ENCODE measurements around the gene GNB1L.

GRCh38 chr22:19757140-19757984 lies 97.3 kb downstream of the GNB1L start:
- no peak for TF ChIP-seq EZH2 (IDR thresholded peaks at IDR 0.05; ENCODE audit: borderline replicate concordance, insufficient read depth, low read length, poor library complexity, severe bottlenecking)
- no peak for TF ChIP-seq CTCF (IDR thresholded peaks at IDR 0.05; ENCODE audit: poor library complexity, severe bottlenecking)
